Measurements from ENCODE around the gene AREL1. TPM values are rescaled to one million over a fixed set of nuclear protein-coding genes. Genes with fewer than 3 reads are reported as not detected.

The AREL1 gene
- total and polyA plus RNA-seq, 8 donors = 7.6 to 20.9 (median 12.8) TPM

- no peak for ATAC-seq
- 63 to 70% methylated on average over 5 of the region's 5 CpGs for WGBS, 2 donors
- no peaks in the 10 kb centered on the region for H3K9me3 ChIP-seq
- no peak overlapping the region for H3K27ac ChIP-seq
- no peak for DNase-seq
- H3K36me3 ChIP-seq = no peaks in the 10 kb centered on the region
- no peak for FAIRE-seq
- H3K27me3 ChIP-seq = no peaks in the 10 kb centered on the region
- peaks cover 0 to 6% (median 0%) of the 10 kb centered on the region in 3 donors for H3K4me1 ChIP-seq
- TF ChIP-seq, protein P1, sequence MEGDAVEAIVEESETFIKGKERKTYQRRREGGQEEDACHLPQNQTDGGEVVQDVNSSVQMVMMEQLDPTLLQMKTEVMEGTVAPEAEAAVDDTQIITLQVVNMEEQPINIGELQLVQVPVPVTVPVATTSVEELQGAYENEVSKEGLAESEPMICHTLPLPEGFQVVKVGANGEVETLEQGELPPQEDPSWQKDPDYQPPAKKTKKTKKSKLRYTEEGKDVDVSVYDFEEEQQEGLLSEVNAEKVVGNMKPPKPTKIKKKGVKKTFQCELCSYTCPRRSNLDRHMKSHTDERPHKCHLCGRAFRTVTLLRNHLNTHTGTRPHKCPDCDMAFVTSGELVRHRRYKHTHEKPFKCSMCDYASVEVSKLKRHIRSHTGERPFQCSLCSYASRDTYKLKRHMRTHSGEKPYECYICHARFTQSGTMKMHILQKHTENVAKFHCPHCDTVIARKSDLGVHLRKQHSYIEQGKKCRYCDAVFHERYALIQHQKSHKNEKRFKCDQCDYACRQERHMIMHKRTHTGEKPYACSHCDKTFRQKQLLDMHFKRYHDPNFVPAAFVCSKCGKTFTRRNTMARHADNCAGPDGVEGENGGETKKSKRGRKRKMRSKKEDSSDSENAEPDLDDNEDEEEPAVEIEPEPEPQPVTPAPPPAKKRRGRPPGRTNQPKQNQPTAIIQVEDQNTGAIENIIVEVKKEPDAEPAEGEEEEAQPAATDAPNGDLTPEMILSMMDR (IDR thresholded peaks at IDR 0.05) = no peak
- intact Hi-C loops (cut with DNase I) = no loop called here
- no peak overlapping the region for H3K4me3 ChIP-seq
Observed at GRCh38 chr14:74645244-74645643, 67.6 kb downstream of the AREL1 start.

DNA sequence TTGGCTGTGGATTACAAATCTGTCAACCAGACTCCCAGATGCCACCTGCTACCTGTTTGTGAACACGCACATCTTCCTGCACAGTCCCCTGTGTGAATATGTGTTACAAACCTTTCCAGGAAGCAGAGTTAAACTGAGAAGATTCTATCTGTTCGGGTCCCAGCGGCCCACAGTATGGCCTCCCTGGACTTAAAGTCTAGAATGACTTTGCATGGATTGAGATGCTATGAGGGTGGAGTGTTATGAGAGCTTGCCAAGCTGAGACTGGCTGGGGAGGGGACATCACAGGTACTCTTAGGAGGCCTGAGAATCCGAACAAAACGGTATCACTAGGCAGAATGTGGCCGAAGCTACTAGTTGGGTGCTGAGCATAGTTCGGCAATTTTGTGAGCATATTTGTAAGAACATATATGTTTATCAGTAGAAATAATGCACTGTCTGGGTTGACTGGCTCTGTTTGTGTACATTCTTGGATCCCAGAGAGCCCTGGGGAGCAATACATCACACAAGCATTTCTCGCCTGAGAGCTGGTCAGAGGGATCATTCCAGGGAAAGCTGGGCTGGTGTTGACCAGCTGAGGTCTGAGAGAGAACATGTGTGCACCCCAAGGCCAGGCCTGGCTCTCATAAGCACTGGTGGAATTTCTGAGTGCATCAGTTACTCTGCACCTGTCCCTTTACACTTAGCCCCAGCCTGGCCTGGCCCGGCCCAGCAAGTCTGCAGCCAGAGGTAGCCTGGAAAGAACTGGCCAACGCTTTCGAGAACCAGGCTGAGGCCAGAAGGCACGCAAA is 71.1 kb downstream of the AREL1 start:
- no peak for DNase-seq
- Histone ChIP-seq H3K9me3 (no peaks in the 10 kb centered on the region), H3K27ac (no peak overlapping the region), H3K4me1 (no peaks in the 10 kb centered on the region), H3K27me3 (no peaks in the 10 kb centered on the region), H3K4me3 (no peak overlapping the region), H3K36me3 (no peaks in the 10 kb centered on the region)
- FAIRE-seq = no peak
- ATAC-seq = no peak
- WGBS, 2 donors = 88 to 90% methylated on average over 12 of the region's 12 CpGs
- intact Hi-C loops (cut with DNase I) = no loop called here
- TF ChIP-seq, protein P1 (IDR thresholded peaks at IDR 0.05) = no peak

DNA sequence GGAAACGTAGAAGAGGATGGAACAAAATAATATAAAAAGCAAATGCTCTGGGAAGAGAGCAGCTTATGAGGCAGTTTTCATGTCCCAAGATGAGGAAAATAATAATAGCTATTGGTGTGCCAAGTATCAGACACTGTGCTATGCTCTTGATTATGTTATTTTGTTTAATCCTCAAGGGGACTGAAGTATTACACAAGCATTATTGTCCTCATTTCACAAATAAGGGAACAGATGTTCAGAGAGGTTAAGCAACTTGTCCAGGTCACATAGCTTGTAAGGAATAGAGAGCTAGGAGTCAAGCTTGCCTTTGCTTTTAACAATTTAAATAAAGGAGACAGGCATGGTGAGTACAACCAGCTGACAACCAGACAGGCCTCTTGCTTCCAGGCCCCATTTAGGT is 73.9 kb downstream of the AREL1 start:
- Histone ChIP-seq H3K4me1 (no peaks in the 10 kb centered on the region), H3K4me3 (no peak overlapping the region), H3K27me3 (no peaks in the 10 kb centered on the region), H3K36me3 (no peaks in the 10 kb centered on the region), H3K9me3 (no peaks in the 10 kb centered on the region), H3K27ac (no peak overlapping the region)
- DNase-seq (no peak), FAIRE-seq (no peak), ATAC-seq (peak in 1 of 4 donors; percentile 26)
- TF ChIP-seq, protein P1 (IDR thresholded peaks at IDR 0.05) = no peak
- intact Hi-C loops (cut with DNase I) = no loop called here
- WGBS, 2 donors = 84 to 92% methylated on average over 1 of the region's 1 CpG

GRCh38 chr14:74638066-74638465 is 74.8 kb downstream of the AREL1 start:
- Histone ChIP-seq H3K9me3 (no peaks in the 10 kb centered on the region), H3K27ac (no peak overlapping the region), H3K36me3 (no peaks in the 10 kb centered on the region), H3K4me1 (peaks cover 0 to 4% (median 0%) of the 10 kb centered on the region in 3 donors), H3K27me3 (no peaks in the 10 kb centered on the region), H3K4me3 (no peak overlapping the region)
- DNase-seq (no peak), ATAC-seq (no peak), FAIRE-seq (no peak)
- 66 to 68% methylated on average over 7 of the region's 7 CpGs for WGBS, 2 donors
- intact Hi-C loops (cut with DNase I) = no loop called here
- TF ChIP-seq, protein P1 (IDR thresholded peaks at IDR 0.05) = no peak

GRCh38 chr14:74637178-74637550 is 75.7 kb downstream of the AREL1 start:
- Histone ChIP-seq H3K4me1 (peaks cover 0 to 4% (median 0%) of the 10 kb centered on the region in 3 donors), H3K4me3 (no peak overlapping the region), H3K27me3 (no peaks in the 10 kb centered on the region), H3K27ac (no peak overlapping the region), H3K36me3 (no peaks in the 10 kb centered on the region), H3K9me3 (no peaks in the 10 kb centered on the region)
- DNase-seq (no peak), ATAC-seq (no peak), FAIRE-seq (no peak)
- intact Hi-C loops (cut with DNase I) = no loop called here
- 57 to 65% methylated on average over 3 of the region's 3 CpGs for WGBS, 2 donors
- TF ChIP-seq, protein P1 (IDR thresholded peaks at IDR 0.05) = no peak

Data from pancreas (tissue), 10 donors.